Keratinocyte (primary cell): ENCODE results near the gene ARIH1. TPM values are rescaled to one million over a fixed set of nuclear protein-coding genes. Genes with fewer than 3 reads are reported as not detected.

Experiments
- DNase-seq: peaks from one replicate; pipeline ENCODE4 v3.0.0-alpha.2; 2011; ENCODE audit warnings: low read depth, missing footprints, low spot score
- FAIRE-seq: peaks from 2 replicates; lab custom pipeline; 2011; peaks lifted over from hg19 to GRCh38; lab: Jason Lieb, UNC
- H2AFZ ChIP-seq: 2 replicates; pipeline ENCODE4 v1.6.0; 2012; ENCODE audit warnings: low read length, control low read depth, inconsistent platforms; ENCODE audit not compliant: control insufficient read depth
- H3K27ac ChIP-seq: 2 replicates; pipeline ENCODE4 v1.5.1; 2011; ENCODE audit warnings: low read length; ENCODE audit not compliant: control insufficient read depth, insufficient read depth
- H3K27me3 ChIP-seq: 3 replicates; pipeline ENCODE4 v1.6.0; 2011; ENCODE audit warnings: low read length; ENCODE audit not compliant: control insufficient read depth, insufficient read depth; ENCODE audit errors: extremely low read depth
- H3K36me3 ChIP-seq, 2 experiments: 2 replicates in 1 of 2; 3 replicates in 1 of 2; pipeline ENCODE4 v1.5.1; 2011; ENCODE audit warnings: low read length in 2 of 2, mild to moderate bottlenecking in 1 of 2; ENCODE audit not compliant: control insufficient read depth in 2 of 2, insufficient read depth in 2 of 2; ENCODE audit errors: extremely low read depth in 1 of 2
- H3K4me1 ChIP-seq: 3 replicates; pipeline ENCODE4 v1.5.1; 2011; ENCODE audit warnings: low read length; ENCODE audit not compliant: control insufficient read depth, insufficient read depth; ENCODE audit errors: extremely low read depth
- H3K4me2 ChIP-seq: 3 replicates; pipeline ENCODE4 v1.6.0; 2011; ENCODE audit warnings: low read depth, low read length; ENCODE audit not compliant: control insufficient read depth, insufficient read depth; ENCODE audit errors: extremely low read depth
- H3K4me3 ChIP-seq, 3 experiments: fragments of 200-600 bp in 1 of 3; sonication (generic) in 1 of 3; 2 replicates in 2 of 3; 3 replicates in 1 of 3; pipeline ENCODE4 v1.5.1; 2011 to 2016; ENCODE audit warnings: low read length in 3 of 3, mild to moderate bottlenecking in 3 of 3, control low read depth in 2 of 3, inconsistent platforms in 1 of 3, low read depth in 1 of 3, mixed read lengths in 1 of 3, mixed run types in 1 of 3, moderate library complexity in 1 of 3; ENCODE audit not compliant: control insufficient read depth in 2 of 3, insufficient read depth in 2 of 3; ENCODE audit errors: extremely low read depth in 1 of 3
- H3K79me2 ChIP-seq: 2 replicates; pipeline ENCODE4 v1.6.0; 2012; ENCODE audit warnings: low read length; ENCODE audit not compliant: control insufficient read depth, insufficient read depth
- H3K9ac ChIP-seq: 3 replicates; pipeline ENCODE4 v1.6.0; 2011; ENCODE audit warnings: low read length; ENCODE audit not compliant: control insufficient read depth, insufficient read depth; ENCODE audit errors: extremely low read depth
- H3K9me1 ChIP-seq: 3 replicates; pipeline ENCODE4 v1.6.0; 2011; ENCODE audit warnings: low read length; ENCODE audit not compliant: control insufficient read depth, insufficient read depth; ENCODE audit errors: extremely low read depth
- H3K9me3 ChIP-seq: 2 replicates; pipeline ENCODE4 v1.5.1; 2012; ENCODE audit warnings: low read depth, low read length; ENCODE audit not compliant: control insufficient read depth
- H4K20me1 ChIP-seq: 3 replicates; pipeline ENCODE4 v1.6.0; 2011; ENCODE audit warnings: low read length; ENCODE audit not compliant: control insufficient read depth, insufficient read depth; ENCODE audit errors: extremely low read depth
- CTCF ChIP-seq, 3 experiments: IDR thresholded peaks in 1 of 3; conservative IDR thresholded peaks in 1 of 3; optimal IDR thresholded peaks in 1 of 3; 2 replicates in 2 of 3; 3 replicates in 1 of 3; pipeline versions ENCODE3 to v1.5.1; 2011; ENCODE audit warnings: low read length in 3 of 3, mild to moderate bottlenecking in 3 of 3, moderate library complexity in 2 of 3, control low read depth in 1 of 3, inconsistent platforms in 1 of 3; ENCODE audit not compliant: insufficient read depth in 2 of 3; ENCODE audit errors: extremely low read depth in 1 of 3
- EZH2 ChIP-seq: IDR thresholded peaks from one replicate; pipeline ENCODE4 v1.6.1; 2012; ENCODE audit warnings: inconsistent platforms, mild to moderate bottlenecking, low read length, moderate library complexity
- dilution Hi-C: fragments of 300-500 bp; cut with MboI; formaldehyde crosslinking; loops from one replicate; pipeline ENCODE4 v1.7.0; 2020; ENCODE audit warnings: low sequenced_read_pairs; ENCODE audit not compliant: extremely low pct_ligation_motif_present
- polyA plus RNA-seq, 5 experiments: library from polyadenylated mRNA; depleted of rRNA in 3 of 5; stranded (reverse) in 3 of 5; stranded (forward) in 1 of 5; unstranded in 1 of 5; fragments of >200 nt; gene quantifications; 1 replicate in 1 of 5; 2 replicates in 3 of 5; 3 replicates in 1 of 5; pipeline versions ENCODE4 v1.2.1 to v1.2.3, GENCODE V29; 2011 to 2012; ENCODE audit warnings: missing spikeins in 2 of 5, low read depth in 1 of 5, low replicate concordance in 1 of 5

The ARIH1 gene
- polyA plus RNA-seq, 1 donor (not counting 4 experiments of a cell fraction or from before 2014, with no cell fraction given): 70.6 TPM

- H4K20me1 ChIP-seq: no peaks in the 10 kb centered on the region
- H3K4me3 ChIP-seq: no peak overlapping the region
- H3K9ac ChIP-seq: no peak overlapping the region
- no peak overlapping the region for H3K4me2 ChIP-seq
- no peak for FAIRE-seq
- H3K27ac ChIP-seq: no peak overlapping the region
- peaks cover 0 to 3% of the 10 kb centered on the region in 2 experiments for H3K36me3 ChIP-seq
- no peaks in the 10 kb centered on the region for H3K79me2 ChIP-seq
- TF ChIP-seq CTCF (optimal IDR thresholded peaks at IDR 0.05 in 1 of 3, IDR thresholded peaks at IDR 0.05 in 1 of 3, conservative IDR thresholded peaks at IDR 0.05 in 1 of 3; ENCODE audit: extremely low read depth in 1 of 3, insufficient read depth in 2 of 3, low read length in 3 of 3) (no peak), EZH2 (no peak)
- no peak for DNase-seq
- H3K9me3 ChIP-seq: no peaks in the 10 kb centered on the region
- H3K27me3 ChIP-seq: no peaks in the 10 kb centered on the region
- no peak overlapping the region for H2AFZ ChIP-seq
- no peaks in the 10 kb centered on the region for H3K9me1 ChIP-seq
- no peaks in the 10 kb centered on the region for H3K4me1 ChIP-seq
- dilution Hi-C loops: no loop called here
These were observed 118.0 kb downstream of the ARIH1 start for GRCh38 chr15:72592097-72592496.

GRCh38 chr15:72592676-72593075, 118.5 kb downstream of the ARIH1 start:
- Histone ChIP-seq H3K9ac (no peak overlapping the region), H3K9me1 (no peaks in the 10 kb centered on the region), H3K4me1 (no peaks in the 10 kb centered on the region), H2AFZ (no peak overlapping the region), H3K4me3 (no peak overlapping the region), H3K9me3 (no peaks in the 10 kb centered on the region), H3K27ac (no peak overlapping the region), H3K4me2 (no peak overlapping the region), H3K36me3 (peaks cover 0 to 3% of the 10 kb centered on the region in 2 experiments), H3K79me2 (no peaks in the 10 kb centered on the region), H3K27me3 (no peaks in the 10 kb centered on the region), H4K20me1 (no peaks in the 10 kb centered on the region)
- FAIRE-seq: no peak
- dilution Hi-C loops: no loop called here
- no peak for TF ChIP-seq EZH2
- TF ChIP-seq CTCF (optimal IDR thresholded peaks at IDR 0.05 in 1 of 3, IDR thresholded peaks at IDR 0.05 in 1 of 3, conservative IDR thresholded peaks at IDR 0.05 in 1 of 3; ENCODE audit: extremely low read depth in 1 of 3, insufficient read depth in 2 of 3, low read length in 3 of 3): no peak
- DNase-seq: no peak
